K562 (cell line): Measurements from ENCODE around the gene GPNMB. TPM values are rescaled to one million over a fixed set of nuclear protein-coding genes. Genes with fewer than 3 reads are reported as not detected.

Experiments
- ATAC-seq: fragments of 200-7000 bp; cut with Tn5 transposase; 3 replicates; pipeline ENCODE4 v1.9.1; 2020; ENCODE audit warnings: moderate library complexity
- BruUV-seq: library from RNA; stranded (reverse); fragments of 400-500 nt; replicated peaks from 2 replicates; lab custom pipeline; 2021; lab: Mats Ljungman, UMichigan
- CTCF ChIA-PET: fragments of 300-600 bp; formaldehyde crosslinking; extraction: SDS; loops from one replicate; lab custom pipeline; 2021; ENCODE audit warnings: low intra/inter-chr PET ratio; lab: Yijun Ruan, JAX
- POLR2A ChIA-PET: fragments of 300-600, 350-650 bp; sonication (Branson Sonifier 250); formaldehyde crosslinking; extraction: SDS; loops from one replicate; lab custom pipeline; 2021; ENCODE audit warnings: antibody characterized with exemption, inconsistent platforms; lab: Yijun Ruan, JAX
- DNase-seq, 4 experiments: peaks; one replicate each; pipeline versions ENCODE4 v3.0.0 to v3.0.0-alpha.2; 2011 to 2018; ENCODE audit warnings: low spot score in 3 of 4, mixed read lengths in 3 of 4; ENCODE audit errors: extremely low read depth in 1 of 4
- FAIRE-seq: peaks from 2 replicates; lab custom pipeline; 2011; peaks lifted over from hg19 to GRCh38; lab: Jason Lieb, UNC
- H2AFZ ChIP-seq: 2 replicates; pipeline ENCODE4 v1.6.0; 2011; ENCODE audit warnings: low read depth, low read length, control low read depth, inconsistent platforms
- H3K27ac ChIP-seq: fragments of 200-600 bp; 3 replicates; pipeline ENCODE4 v1.8.0; 2011; ENCODE audit warnings: low read depth, mild to moderate bottlenecking, control low read depth, inconsistent platforms, low read length, moderate library complexity, mixed read lengths; ENCODE audit errors: extremely low read depth
- H3K27me3 ChIP-seq, 2 experiments: fragments of 300-600 bp in 1 of 2; 2 replicates in 1 of 2; 3 replicates in 1 of 2; pipeline versions ENCODE4 v1.6.0 to v1.8.0; 2011; ENCODE audit warnings: inconsistent platforms in 2 of 2, low read length in 2 of 2, mild to moderate bottlenecking in 1 of 2, mixed read lengths in 1 of 2, moderate library complexity in 1 of 2; ENCODE audit not compliant: control insufficient read depth in 2 of 2, insufficient read depth in 2 of 2
- H3K36me3 ChIP-seq: fragments of 300-600 bp; 3 replicates; pipeline ENCODE4 v1.8.0; 2011; ENCODE audit warnings: mild to moderate bottlenecking, low read length, inconsistent platforms; ENCODE audit not compliant: control insufficient read depth, insufficient read depth
- H3K4me1 ChIP-seq, 2 experiments: fragments of 200-600 bp in 1 of 2; replicated peaks in 1 of 2; 2 replicates in 1 of 2; 3 replicates in 1 of 2; pipeline versions ENCODE4 v1.5.1 to v1.8.0; 2011; ENCODE audit warnings: inconsistent platforms in 2 of 2, low read length in 2 of 2, mild to moderate bottlenecking in 1 of 2, mixed read lengths in 1 of 2, moderate library complexity in 1 of 2; ENCODE audit not compliant: control insufficient read depth in 2 of 2, insufficient read depth in 2 of 2
- H3K4me2 ChIP-seq: 2 replicates; pipeline ENCODE4 v1.6.1; 2011; ENCODE audit warnings: low read length, control low read depth, inconsistent platforms, mixed read lengths; ENCODE audit not compliant: insufficient read depth
- H3K4me3 ChIP-seq: fragments of 200-600 bp; sonication (generic), shearing (Covaris generic); 2 replicates; pipeline ENCODE4 v1.5.1; 2016; ENCODE audit warnings: control low read depth, inconsistent platforms
- H3K79me2 ChIP-seq: fragments of 200-600 bp; 3 replicates; pipeline ENCODE4 v1.8.0; 2011; ENCODE audit warnings: low read length, inconsistent platforms; ENCODE audit not compliant: control insufficient read depth, insufficient read depth
- H3K9ac ChIP-seq, 2 experiments: 2 replicates each; pipeline versions ENCODE4 v1.6.0 to v1.6.1; 2011; ENCODE audit warnings: low read depth in 2 of 2, low read length in 2 of 2, control low read depth in 1 of 2, inconsistent platforms in 1 of 2, mild to moderate bottlenecking in 1 of 2, mixed read lengths in 1 of 2; ENCODE audit not compliant: insufficient read depth in 1 of 2
- H3K9me1 ChIP-seq: one replicate; pipeline ENCODE4 v1.6.0; 2011; ENCODE audit warnings: inconsistent platforms, mild to moderate bottlenecking, low read length, moderate library complexity; ENCODE audit not compliant: control insufficient read depth, insufficient read depth
- H3K9me3 ChIP-seq: replicated peaks from 2 replicates; pipeline ENCODE4 v1.5.1; 2011; ENCODE audit warnings: low read depth, low read length, inconsistent platforms; ENCODE audit not compliant: control insufficient read depth, insufficient read depth
- H4K20me1 ChIP-seq: replicated peaks from 2 replicates; pipeline ENCODE4 v1.6.1; 2011; ENCODE audit warnings: low read length, inconsistent platforms, mixed read lengths; ENCODE audit not compliant: control insufficient read depth, insufficient read depth
- ADNP ChIP-seq: fragments of 200-800 bp; sonication (Bioruptor generic); IDR thresholded peaks from 2 replicates; pipeline ENCODE4 v1.6.1; 2016; ENCODE audit warnings: missing genetic modification characterization, missing compliant biosample characterization
- JUND ChIP-seq, 2 experiments: IDR thresholded peaks; 2 replicates in 1 of 2; 3 replicates in 1 of 2; pipeline ENCODE4 v1.6.1; 2011; ENCODE audit warnings: borderline replicate concordance in 2 of 2, low read depth in 2 of 2, low read length in 2 of 2, improper control_type of control experiment in 1 of 2, missing biosample characterization in 1 of 2, missing genetic modification characterization in 1 of 2, missing genetic modification reagents in 1 of 2
- KLF16 ChIP-seq: IDR thresholded peaks from 2 replicates; pipeline ENCODE4 v1.6.1; 2016; ENCODE audit warnings: antibody characterized with exemption
- LCOR ChIP-seq: sonication (generic); formaldehyde crosslinking; IDR thresholded peaks from 2 replicates; pipeline ENCODE4 v1.8.0; 2022; ENCODE audit warnings: mild to moderate bottlenecking, missing genetic modification reagents
- MAFG ChIP-seq: fragments of 450-650 bp; conservative IDR thresholded peaks from 2 replicates; pipeline ENCODE4 v1.6.1; 2016; ENCODE audit warnings: missing genetic modification characterization, missing compliant biosample characterization
- RAD21 ChIP-seq, 2 experiments: fragments of 250-450 bp in 1 of 2; fragments of 450-650 bp in 1 of 2; sonication (Bioruptor Pico) in 1 of 2; formaldehyde crosslinking in 1 of 2; IDR thresholded peaks in 1 of 2; conservative IDR thresholded peaks in 1 of 2; 2 replicates each; pipeline versions ENCODE4 v1.4.0 to v1.8.0; 2020 to 2022; ENCODE audit warnings: mild to moderate bottlenecking in 2 of 2, moderate library complexity in 1 of 2
- SMC3 ChIP-seq: conservative IDR thresholded peaks from 2 replicates; pipeline ENCODE4 v1.6.1; 2011; ENCODE audit warnings: low read depth, low read length, improper control_type of control experiment; ENCODE audit not compliant: insufficient read depth
- ZNF384 ChIP-seq: IDR thresholded peaks from 2 replicates; pipeline ENCODE4 v1.6.1; 2012; ENCODE audit warnings: low read depth, low read length, improper control_type of control experiment
- WGBS: fragments of 100-300 bp; shearing (Covaris generic); methylation state at CpG from one replicate; pipeline ENCODE4 v1.1.6; 2016; ENCODE audit warnings: low coverage, mixed read lengths; ENCODE audit not compliant: insufficient coverage; ENCODE audit errors: missing lambda C conversion rate; 5-methylcytosine and 5-hydroxymethylcytosine counted together
- in situ Hi-C: fragments of 300-500 bp; cut with MboI; formaldehyde crosslinking; loops from 4 replicates; pipeline ENCODE4 v1.15.0; 2018; ENCODE audit warnings: inconsistent platforms, mixed read lengths
- intact Hi-C: fragments of 100-400 bp; cut with micrococcal nuclease; formaldehyde crosslinking; loops from 2 replicates; pipeline ENCODE4 v1.14.2; 2022
- polyA plus RNA-seq, 8 experiments: library from polyadenylated mRNA; depleted of rRNA in 4 of 8; stranded (reverse) in 5 of 8; unstranded in 3 of 8; fragments of >200 nt; fragmentation: Nextera tagmentation in 2 of 8; fragmentation: Illumina TruSeq in 1 of 8; extraction: Ambion mirVana in 2 of 8; extraction: Trizol in 1 of 8; gene quantifications; 2 replicates each; pipeline versions ENCODE4 v1.2.1 to v1.2.3, GENCODE V29; 2011 to 2014; ENCODE audit warnings: inconsistent platforms in 1 of 8, missing spikeins in 1 of 8
- total RNA-seq, 7 experiments: library from RNA; depleted of rRNA in 6 of 7; stranded (reverse); fragments of >200 nt in 6 of 7; fragmentation: Illumina TruSeq in 2 of 7; extraction: Trizol in 2 of 7; gene quantifications; 2 replicates each; pipeline versions ENCODE4 v1.2.1 to v1.2.3, GENCODE V29; 2011 to 2021; ENCODE audit warnings: low replicate concordance in 1 of 7
- TF ChIP-seq, protein P1 (sequence below): fragments of 450-650 bp; IDR thresholded peaks from 2 replicates; pipeline ENCODE4 v1.6.1; 2016; ENCODE audit warnings: low read depth
- TF ChIP-seq, protein P2 (sequence below), 3 experiments: IDR thresholded peaks in 2 of 3; conservative IDR thresholded peaks in 1 of 3; 2 replicates each; pipeline ENCODE4 v1.5.1; 2011 to 2012; ENCODE audit warnings: low read length in 3 of 3, mild to moderate bottlenecking in 3 of 3, control low read depth in 2 of 3, improper control_type of control experiment in 1 of 3, inconsistent platforms in 1 of 3, low read depth in 1 of 3, mixed read lengths in 1 of 3, moderate library complexity in 1 of 3; ENCODE audit not compliant: insufficient read depth in 2 of 3

The GPNMB gene
- total and polyA plus RNA-seq, 9 of the 15 experiments (the other 6 are each of a cell fraction or from before 2014, with no cell fraction given), result 0.15 to 0.72 (median 0.33) TPM

DNA sequence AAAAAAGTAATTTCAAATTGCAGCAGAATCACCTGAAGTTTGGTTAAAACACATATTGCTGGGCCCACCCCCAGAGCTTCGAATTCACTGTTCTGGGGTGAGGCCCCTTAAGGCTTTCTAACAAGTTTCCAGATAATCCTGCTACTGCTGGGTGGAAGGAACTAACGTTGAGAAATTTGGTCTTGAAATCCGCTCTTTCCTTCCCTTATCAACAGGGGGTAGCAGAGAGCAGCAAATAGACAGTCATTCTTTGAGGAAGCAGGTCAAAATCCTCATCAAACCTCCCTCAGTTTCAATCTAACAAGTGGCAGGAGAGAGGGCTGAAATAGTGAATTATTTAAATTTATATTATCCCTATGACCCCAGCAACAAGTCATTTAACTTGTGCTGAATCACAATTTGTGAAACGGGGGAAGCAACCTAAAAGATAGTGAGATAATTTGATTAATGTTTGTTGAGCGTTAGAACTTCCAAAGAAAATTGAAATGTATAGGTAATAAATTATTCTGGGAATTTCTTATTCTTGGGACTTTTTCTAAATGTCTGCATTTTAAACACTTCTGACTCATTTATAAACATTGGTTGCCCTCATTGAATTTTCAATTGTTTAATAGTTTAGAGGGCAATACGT is 30.9 kb downstream of the GPNMB start:
- Histone ChIP-seq H3K4me2 (no peak overlapping the region), H3K36me3 (no peaks in the 10 kb centered on the region), H3K9me3 (no peaks in the 10 kb centered on the region), H4K20me1 (no peaks in the 10 kb centered on the region), H3K79me2 (no peaks in the 10 kb centered on the region), H2AFZ (no peak overlapping the region), H3K4me3 (no peak overlapping the region), H3K27me3 (no peaks in the 10 kb centered on the region), H3K27ac (no peak overlapping the region), H3K9ac (no peak overlapping the region), H3K4me1 (peaks cover 0 to 5% of the 10 kb centered on the region in 2 experiments; a peak in 1 of 5 replicates), H3K9me1 (no peaks in the 10 kb centered on the region)
- intact Hi-C loops, result loop anchor here (1.0 to 10.0 kb wide), 4 partner anchors 79 to 753 kb away; no protein-coding TSS in a partner anchor
- peak; percentile 73 for ATAC-seq
- in situ Hi-C loops, result no loop called here
- WGBS, result 31% methylated on average over 6 of the region's 6 CpGs
- DNase-seq, result peak; percentile 50 to 84 (median 60)
- CTCF ChIA-PET, result interaction anchor here (0.5 to 1.6 kb wide), 4 partner anchors 192 to 435 kb away, joined by 3 to 16 read pairs (median 4); no protein-coding TSS in a partner anchor
- POLR2A ChIA-PET, result interaction anchor here (0.6 kb wide), 2 partner anchors 225 to 694 kb away, joined by 3 read pairs; no protein-coding TSS in a partner anchor
- no TSS peak for BruUV-seq
- FAIRE-seq, result peak; percentile 89
- TF ChIP-seq SMC3 (peak; percentile 70), ZNF384 (no peak), ADNP (tag) (peak; percentile 48; the same call in 1 of the 2 replicates), MAFG (0 out of 2 replicates have a peak, but pooled peaks have one; percentile 15), RAD21 (CRISPR knock-in tag; conservative IDR thresholded peaks at IDR 0.05 in 1 of 2, IDR thresholded peaks at IDR 0.05 in 1 of 2) (peak; percentile 64 to 86), KLF16 (peak; percentile 41; the same call in 1 of the 2 replicates), LCOR (no peak), JUND (IDR thresholded peaks at IDR 0.05; ENCODE audit: borderline replicate concordance, low read depth, low read length) (peak; percentile 30; the same call in 1 of the 2 replicates), JUND (tag; IDR thresholded peaks at IDR 0.05; ENCODE audit: borderline replicate concordance, low read depth, low read length) (no peak; the same call in 2 of the 3 replicates)
- TF ChIP-seq, protein P1, sequence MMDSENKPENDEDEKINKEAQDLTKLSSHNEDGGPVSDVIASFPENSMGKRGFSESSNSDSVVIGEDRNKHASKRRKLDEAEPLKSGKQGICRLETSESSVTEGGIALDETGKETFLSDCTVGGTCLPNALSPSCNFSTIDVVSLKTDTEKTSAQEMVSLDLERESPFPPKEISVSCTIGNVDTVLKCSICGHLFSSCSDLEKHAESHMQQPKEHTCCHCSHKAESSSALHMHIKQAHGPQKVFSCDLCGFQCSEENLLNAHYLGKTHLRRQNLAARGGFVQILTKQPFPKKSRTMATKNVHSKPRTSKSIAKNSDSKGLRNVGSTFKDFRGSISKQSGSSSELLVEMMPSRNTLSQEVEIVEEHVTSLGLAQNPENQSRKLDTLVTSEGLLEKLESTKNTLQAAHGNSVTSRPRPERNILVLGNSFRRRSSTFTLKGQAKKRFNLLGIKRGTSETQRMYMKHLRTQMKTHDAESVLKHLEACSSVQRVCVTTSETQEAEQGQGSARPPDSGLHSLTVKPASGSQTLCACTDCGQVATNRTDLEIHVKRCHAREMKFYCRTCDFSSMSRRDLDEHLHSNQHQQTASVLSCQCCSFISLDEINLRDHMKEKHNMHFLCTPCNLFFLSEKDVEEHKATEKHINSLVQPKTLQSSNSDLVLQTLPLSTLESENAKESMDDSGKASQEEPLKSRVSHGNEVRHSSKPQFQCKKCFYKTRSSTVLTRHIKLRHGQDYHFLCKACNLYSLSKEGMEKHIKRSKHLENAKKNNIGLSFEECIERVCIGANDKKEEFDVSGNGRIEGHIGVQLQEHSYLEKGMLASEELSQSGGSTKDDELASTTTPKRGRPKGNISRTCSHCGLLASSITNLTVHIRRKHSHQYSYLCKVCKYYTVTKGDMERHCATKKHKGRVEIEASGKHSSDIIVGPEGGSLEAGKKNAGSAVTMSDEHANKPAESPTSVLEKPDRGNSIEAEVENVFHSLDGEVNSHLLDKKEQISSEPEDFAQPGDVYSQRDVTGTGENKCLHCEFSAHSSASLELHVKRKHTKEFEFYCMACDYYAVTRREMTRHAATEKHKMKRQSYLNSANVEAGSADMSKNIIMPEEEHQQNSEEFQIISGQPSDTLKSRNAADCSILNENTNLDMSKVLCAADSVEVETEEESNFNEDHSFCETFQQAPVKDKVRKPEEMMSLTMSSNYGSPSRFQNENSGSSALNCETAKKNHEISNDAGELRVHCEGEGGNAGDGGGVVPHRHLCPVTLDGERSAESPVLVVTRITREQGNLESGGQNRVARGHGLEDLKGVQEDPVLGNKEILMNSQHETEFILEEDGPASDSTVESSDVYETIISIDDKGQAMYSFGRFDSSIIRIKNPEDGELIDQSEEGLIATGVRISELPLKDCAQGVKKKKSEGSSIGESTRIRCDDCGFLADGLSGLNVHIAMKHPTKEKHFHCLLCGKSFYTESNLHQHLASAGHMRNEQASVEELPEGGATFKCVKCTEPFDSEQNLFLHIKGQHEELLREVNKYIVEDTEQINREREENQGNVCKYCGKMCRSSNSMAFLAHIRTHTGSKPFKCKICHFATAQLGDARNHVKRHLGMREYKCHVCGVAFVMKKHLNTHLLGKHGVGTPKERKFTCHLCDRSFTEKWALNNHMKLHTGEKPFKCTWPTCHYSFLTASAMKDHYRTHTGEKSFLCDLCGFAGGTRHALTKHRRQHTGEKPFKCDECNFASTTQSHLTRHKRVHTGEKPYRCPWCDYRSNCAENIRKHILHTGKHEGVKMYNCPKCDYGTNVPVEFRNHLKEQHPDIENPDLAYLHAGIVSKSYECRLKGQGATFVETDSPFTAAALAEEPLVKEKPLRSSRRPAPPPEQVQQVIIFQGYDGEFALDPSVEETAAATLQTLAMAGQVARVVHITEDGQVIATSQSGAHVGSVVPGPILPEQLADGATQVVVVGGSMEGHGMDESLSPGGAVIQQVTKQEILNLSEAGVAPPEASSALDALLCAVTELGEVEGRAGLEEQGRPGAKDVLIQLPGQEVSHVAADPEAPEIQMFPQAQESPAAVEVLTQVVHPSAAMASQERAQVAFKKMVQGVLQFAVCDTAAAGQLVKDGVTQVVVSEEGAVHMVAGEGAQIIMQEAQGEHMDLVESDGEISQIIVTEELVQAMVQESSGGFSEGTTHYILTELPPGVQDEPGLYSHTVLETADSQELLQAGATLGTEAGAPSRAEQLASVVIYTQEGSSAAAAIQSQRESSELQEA, result no peak
- TF ChIP-seq, protein P2, sequence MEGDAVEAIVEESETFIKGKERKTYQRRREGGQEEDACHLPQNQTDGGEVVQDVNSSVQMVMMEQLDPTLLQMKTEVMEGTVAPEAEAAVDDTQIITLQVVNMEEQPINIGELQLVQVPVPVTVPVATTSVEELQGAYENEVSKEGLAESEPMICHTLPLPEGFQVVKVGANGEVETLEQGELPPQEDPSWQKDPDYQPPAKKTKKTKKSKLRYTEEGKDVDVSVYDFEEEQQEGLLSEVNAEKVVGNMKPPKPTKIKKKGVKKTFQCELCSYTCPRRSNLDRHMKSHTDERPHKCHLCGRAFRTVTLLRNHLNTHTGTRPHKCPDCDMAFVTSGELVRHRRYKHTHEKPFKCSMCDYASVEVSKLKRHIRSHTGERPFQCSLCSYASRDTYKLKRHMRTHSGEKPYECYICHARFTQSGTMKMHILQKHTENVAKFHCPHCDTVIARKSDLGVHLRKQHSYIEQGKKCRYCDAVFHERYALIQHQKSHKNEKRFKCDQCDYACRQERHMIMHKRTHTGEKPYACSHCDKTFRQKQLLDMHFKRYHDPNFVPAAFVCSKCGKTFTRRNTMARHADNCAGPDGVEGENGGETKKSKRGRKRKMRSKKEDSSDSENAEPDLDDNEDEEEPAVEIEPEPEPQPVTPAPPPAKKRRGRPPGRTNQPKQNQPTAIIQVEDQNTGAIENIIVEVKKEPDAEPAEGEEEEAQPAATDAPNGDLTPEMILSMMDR (IDR thresholded peaks at IDR 0.05 in 2 of 3, conservative IDR thresholded peaks at IDR 0.05 in 1 of 3; ENCODE audit: insufficient read depth in 2 of 3, low read depth in 1 of 3, low read length in 3 of 3), result peak; percentile 74 to 90 (median 76)
